ENCODE results near the gene TMEM121. TPM values are rescaled to one million over a fixed set of nuclear protein-coding genes. Genes with fewer than 3 reads are reported as not detected.

TMEM121 gene
- total RNA-seq, 2 donors from 2014 or later, result 0.82 TPM

GRCh38 chr14:105501504-105502291 lies 24.7 kb upstream of the TMEM121 start:
- no peaks in the 10 kb centered on the region for H3K9me3 ChIP-seq
- intact Hi-C loops (cut with DNase I), result no loop called here
- no peaks in the 10 kb centered on the region for H3K36me3 ChIP-seq
- H3K9ac ChIP-seq (ENCODE audit: low read depth in 2 of 2, low read length in 2 of 2), result no peak overlapping the region
- TF ChIP-seq CTCF (IDR thresholded peaks at IDR 0.05), result no peak
- no peaks in the 10 kb centered on the region for H3K4me1 ChIP-seq
- H3K4me3 ChIP-seq, result no peak overlapping the region
- no peaks in the 10 kb centered on the region for H3K27me3 ChIP-seq
- no peak for DNase-seq
- no peak overlapping the region for H3K27ac ChIP-seq

- intact Hi-C loops (cut with DNase I), result no loop called here
- H3K4me1 ChIP-seq, result no peaks in the 10 kb centered on the region
- no peak overlapping the region for H3K9ac ChIP-seq (ENCODE audit: low read depth in 2 of 2, low read length in 2 of 2)
- no peak overlapping the region for H3K27ac ChIP-seq
- no peaks in the 10 kb centered on the region for H3K27me3 ChIP-seq
- H3K9me3 ChIP-seq, result no peaks in the 10 kb centered on the region
- no peaks in the 10 kb centered on the region for H3K36me3 ChIP-seq
- no peak for TF ChIP-seq CTCF (IDR thresholded peaks at IDR 0.05)
- no peak for DNase-seq
- H3K4me3 ChIP-seq, result no peak overlapping the region
Measured at GRCh38 chr14:105502446-105503295, 23.7 kb upstream of the TMEM121 start.

GRCh38 chr14:105503296-105503640 lies 23.1 kb upstream of the TMEM121 start:
- Histone ChIP-seq H3K4me3 (no peak overlapping the region), H3K27ac (no peak overlapping the region), H3K9me3 (no peaks in the 10 kb centered on the region), H3K27me3 (no peaks in the 10 kb centered on the region), H3K9ac (ENCODE audit: low read depth in 2 of 2, low read length in 2 of 2) (no peak overlapping the region), H3K36me3 (no peaks in the 10 kb centered on the region), H3K4me1 (no peaks in the 10 kb centered on the region)
- no peak for DNase-seq
- intact Hi-C loops (cut with DNase I), result no loop called here
- no peak for TF ChIP-seq CTCF (IDR thresholded peaks at IDR 0.05)

GRCh38 chr14:105503935-105504692 lies 22.3 kb upstream of the TMEM121 start:
- H3K4me1 ChIP-seq, result no peaks in the 10 kb centered on the region

More at GRCh38 chr14:105503935-105504692, 22.3 kb upstream of the TMEM121 start:
- Histone ChIP-seq H3K27me3 (no peaks in the 10 kb centered on the region), H3K4me3 (no peak overlapping the region), H3K27ac (no peak overlapping the region), H3K9me3 (no peaks in the 10 kb centered on the region), H3K9ac (ENCODE audit: low read depth in 2 of 2, low read length in 2 of 2) (no peak overlapping the region), H3K36me3 (no peaks in the 10 kb centered on the region)
- no peak for TF ChIP-seq CTCF (IDR thresholded peaks at IDR 0.05)
- no peak for DNase-seq
- intact Hi-C loops (cut with DNase I), result no loop called here
